GM12872 (cell line): ENCODE data around the gene RASGEF1B.

Source experiments
- TF ChIP-seq, protein P1 (sequence below): IDR thresholded peaks from 3 replicates; pipeline ENCODE4 v1.5.1; 2011; ENCODE audit warnings: low read depth, mild to moderate bottlenecking, low read length, moderate library complexity; ENCODE audit not compliant: insufficient read depth

RASGEF1B gene

DNA sequence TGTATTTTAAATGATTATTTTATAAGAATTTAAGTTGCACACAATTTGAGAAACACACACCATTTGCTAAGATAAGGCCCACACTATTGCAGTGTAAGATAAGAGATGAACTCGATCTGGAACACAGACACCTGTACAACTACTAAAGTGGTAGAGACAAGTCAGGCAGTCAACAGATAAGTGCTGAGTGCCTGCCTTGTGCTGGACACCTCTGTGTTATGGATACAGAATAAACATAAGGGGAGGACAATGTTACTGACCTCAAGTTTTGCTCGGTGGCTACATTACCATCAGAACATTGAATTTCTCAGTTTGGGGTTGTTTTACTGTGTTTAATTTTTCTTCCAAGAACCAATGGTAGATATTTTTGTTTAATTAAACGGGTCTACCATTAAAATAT lies 74.1 kb downstream of the RASGEF1B start:
- TF ChIP-seq, protein P1, sequence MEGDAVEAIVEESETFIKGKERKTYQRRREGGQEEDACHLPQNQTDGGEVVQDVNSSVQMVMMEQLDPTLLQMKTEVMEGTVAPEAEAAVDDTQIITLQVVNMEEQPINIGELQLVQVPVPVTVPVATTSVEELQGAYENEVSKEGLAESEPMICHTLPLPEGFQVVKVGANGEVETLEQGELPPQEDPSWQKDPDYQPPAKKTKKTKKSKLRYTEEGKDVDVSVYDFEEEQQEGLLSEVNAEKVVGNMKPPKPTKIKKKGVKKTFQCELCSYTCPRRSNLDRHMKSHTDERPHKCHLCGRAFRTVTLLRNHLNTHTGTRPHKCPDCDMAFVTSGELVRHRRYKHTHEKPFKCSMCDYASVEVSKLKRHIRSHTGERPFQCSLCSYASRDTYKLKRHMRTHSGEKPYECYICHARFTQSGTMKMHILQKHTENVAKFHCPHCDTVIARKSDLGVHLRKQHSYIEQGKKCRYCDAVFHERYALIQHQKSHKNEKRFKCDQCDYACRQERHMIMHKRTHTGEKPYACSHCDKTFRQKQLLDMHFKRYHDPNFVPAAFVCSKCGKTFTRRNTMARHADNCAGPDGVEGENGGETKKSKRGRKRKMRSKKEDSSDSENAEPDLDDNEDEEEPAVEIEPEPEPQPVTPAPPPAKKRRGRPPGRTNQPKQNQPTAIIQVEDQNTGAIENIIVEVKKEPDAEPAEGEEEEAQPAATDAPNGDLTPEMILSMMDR: no peak

DNA sequence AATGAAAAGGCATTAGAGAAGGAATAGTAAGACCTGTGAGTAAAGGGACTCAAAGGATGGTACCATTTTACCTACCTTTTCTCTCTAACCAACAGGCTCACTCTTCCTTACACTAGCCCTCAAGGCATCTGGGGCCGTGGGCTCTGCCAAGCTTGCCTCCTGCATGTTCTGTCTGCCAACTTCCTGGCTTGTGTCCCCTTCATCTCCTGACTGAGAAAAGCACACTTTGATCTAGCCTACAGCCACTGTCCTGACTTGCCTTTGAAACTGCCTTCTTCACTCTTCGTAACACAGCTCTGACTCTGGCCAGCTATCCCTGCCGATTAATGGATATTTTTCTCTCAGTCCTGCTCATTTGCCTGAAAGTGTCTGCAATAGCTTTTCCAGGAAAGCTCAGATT lies 76.5 kb downstream of the RASGEF1B start:
- TF ChIP-seq, protein P1: no peak

DNA sequence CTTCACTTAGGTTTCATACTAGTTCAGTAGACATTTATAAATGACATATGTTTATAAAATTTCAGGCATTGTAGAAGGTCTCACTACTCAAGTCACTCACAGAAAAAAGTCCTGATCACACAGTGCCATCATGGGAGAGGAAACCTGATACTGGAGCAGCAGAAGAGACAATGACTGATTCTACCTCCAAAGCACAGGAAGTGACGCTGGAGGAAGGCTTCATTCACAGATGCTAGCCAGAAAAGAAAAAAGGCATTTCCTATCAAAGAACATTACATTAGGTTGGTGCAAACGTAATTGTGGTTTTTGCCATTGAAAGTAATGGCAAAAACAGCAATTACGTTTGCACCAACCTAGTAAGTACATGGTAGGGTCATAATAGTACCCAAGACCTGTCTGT lies 79.5 kb downstream of the RASGEF1B start:
- TF ChIP-seq, protein P1: no peak

DNA sequence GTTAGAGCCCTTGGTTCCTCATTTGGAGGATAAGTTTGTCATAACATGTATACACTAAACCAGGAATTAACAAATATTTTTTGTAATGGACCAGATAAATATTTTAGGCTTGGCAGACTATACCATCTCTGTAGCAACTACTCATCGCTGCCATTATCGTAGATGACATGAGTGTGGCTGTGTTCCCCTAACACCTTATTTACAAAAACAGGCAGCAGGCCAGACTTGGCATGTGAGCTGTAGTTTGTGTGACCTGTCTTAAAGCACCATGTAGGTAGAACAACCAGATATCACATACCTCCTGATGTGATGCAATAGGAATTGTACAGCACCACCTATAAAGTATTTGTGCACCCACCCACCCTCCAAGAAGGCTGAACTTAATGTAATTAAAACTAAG lies 82.0 kb downstream of the RASGEF1B start:
- TF ChIP-seq, protein P1: no peak

DNA sequence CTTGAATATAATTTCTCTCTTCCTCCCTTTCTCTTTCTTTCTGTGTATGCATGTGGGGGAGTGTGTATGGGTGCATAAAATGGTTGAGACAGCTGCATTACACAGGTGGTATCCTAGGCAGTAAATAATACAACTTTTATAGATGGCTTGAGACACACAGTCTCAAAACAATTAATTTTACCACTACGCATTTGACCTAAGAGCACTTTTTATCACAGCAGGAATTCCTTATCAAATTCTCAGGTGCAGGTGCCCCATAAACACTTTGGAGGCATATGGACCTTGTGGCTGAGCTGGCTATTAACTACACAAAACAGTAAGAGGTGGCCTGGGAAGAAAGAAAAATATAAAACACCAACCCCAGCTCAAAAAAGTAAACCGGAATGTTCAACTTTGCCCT lies 91.3 kb downstream of the RASGEF1B start:
- TF ChIP-seq, protein P1: no peak

DNA sequence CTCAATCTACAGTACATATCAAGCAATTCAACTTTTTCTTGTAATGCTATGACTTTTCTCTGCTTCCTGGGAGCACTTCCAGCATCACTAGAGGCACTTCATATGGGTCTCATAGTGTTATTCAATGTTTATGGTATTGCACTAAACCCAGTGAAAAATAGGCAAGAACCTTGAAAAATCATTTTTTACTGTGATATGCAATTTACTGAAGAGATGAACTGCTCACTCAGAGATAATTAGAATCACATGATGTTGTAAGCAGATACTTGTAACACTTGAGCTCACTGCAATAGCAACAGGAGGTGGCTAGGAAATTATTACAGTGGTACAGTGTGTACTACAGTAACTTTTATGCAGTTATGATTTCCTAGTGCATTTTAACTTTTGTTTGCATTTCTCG lies 93.3 kb downstream of the RASGEF1B start:
- TF ChIP-seq, protein P1: no peak

DNA sequence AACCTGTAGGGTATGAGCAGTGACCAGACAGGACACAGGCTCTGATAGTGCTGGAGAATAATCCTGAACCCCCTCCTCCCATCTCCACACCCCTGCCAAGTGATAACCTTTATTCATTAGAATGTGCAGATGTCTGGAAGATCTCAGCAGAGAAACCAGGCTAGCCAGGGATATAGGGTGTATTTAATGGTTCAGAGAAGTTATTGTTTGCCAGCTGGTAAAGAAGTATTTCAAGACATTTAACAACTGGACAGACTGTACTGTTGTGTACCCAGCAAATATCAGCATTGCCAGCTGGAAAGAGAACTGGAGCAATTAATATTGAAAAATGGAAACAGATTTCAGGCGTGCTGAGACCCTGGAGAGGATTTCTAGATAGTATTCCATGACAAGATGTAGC lies 94.5 kb downstream of the RASGEF1B start:
- TF ChIP-seq, protein P1: no peak

DNA sequence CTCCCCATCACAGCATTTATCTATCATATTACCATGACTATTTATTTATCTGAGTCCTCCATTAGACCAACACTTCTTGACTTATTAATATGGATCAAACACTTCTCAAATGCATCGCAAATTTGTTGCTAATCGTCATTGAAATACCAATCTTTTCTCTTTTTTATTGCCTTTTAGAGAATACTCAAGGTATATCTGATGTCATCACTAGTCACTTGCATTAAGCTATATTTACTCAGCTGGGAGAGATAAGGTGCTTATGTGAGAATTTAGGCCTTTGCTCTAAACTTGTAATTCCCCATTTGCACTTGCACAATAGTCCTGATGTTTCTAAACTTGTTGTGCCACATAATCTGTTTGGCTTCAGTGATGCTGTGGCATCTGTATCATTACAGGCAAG lies 95.0 kb downstream of the RASGEF1B start:
- TF ChIP-seq, protein P1: no peak
